NCI-H524 treated with DMSO at 0.1 percent for 48 hours (cell line): Measurements from ENCODE around the gene HAGH.

Source experiments
- DNase-seq: peaks from one replicate; lab custom pipeline; 2025; lab: John Stamatoyannopoulos, UW

Gene HAGH

DNA sequence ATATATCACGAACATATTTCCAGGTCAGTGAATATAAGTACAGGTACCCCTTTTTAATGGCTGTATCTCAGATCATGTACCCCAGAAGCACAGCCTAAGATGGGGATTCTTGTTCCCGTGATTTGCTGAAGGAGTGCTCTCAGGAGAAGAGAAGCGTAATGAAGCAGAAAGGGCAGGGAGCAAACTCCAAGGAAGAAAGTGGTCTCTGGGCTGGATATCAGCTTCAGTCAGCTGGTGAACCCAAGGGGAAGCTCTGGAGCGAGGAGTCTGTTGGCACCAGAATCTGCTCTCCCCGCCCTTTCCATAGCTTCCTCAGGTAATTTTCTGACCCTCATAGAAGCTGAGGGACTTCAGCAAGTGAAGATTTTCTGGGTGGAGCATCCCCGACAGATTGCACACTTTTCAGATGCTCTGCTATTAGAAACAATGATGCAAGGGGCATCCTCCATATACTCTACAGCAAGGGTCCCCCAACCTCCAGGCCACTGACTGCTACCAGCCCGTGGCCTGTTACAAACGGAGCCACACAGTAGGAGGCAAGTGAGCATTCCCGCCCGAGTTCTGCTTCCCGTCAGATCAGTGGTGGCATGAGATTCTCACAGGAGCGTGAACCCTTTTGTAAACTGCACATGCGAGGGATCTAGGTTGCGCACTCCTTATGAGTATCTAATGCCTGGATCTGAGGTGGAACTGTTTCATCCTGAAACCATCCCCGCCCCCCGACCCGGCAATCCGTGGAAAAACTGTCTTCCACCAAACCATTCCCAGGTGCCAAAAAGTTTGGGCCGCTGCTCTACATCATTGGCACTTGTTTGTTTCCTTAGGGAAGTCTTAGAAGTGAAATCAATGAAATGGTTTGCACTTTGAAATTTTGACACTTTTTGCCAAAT is 4.8 kb upstream of the HAGH start:
- no peak for DNase-seq

DNA sequence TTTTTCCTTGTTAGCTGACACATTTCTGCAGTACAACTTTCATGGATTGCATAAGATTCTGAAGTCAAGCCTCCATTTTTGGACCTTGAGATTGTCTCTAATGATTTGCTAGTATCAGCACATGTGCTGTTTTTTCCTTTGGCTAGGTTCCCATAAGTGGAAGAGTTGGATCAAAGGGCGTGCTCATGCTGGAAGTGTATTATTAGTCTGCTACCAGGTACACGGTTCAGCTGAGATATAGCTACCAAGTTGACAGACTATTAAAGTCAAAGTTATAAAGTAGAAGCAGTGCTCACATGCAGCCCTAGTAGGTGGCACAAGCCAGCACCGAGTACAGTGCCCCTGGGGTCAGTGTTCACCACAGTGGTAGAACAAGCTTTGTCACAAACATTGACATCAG is 3.6 kb upstream of the HAGH start:
- DNase-seq = no peak

DNA sequence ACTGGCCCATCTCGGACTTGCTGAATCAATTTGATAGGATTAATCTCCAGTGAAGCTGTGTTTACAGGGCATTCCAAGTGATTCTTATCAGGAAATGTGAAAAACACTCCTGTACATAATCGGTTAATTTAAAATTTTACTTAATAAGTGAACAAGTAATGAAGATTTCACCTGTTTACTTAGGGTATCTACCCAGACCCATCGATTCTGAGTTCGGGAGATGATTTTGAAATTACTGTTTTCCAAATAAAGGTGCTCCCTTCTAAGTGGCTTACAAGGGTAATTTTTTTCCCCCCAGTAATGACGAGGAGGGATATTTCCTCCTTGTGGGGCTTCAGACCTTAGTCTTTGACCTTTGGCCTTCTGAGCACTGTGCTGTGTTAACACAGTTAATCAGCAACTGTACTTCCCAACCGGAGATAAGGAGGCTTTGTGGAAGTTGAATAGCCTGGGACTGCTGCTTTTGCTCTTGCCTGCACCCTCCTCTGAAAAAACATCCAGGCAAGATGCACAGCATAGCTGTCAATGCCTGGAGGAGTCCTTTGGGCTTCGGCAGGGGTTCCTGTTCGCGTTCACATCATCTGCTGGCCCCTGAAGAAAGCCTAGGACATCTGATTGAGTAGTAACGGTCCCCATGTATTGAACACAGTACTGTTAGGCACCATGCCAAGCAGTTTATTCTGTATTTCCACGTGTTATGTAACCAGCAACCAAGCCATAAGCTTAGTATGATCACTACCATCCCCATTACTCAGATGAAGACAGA is 2.2 kb upstream of the HAGH start:
- DNase-seq = no peak

GRCh38 chr16:1825864-1826690 is 548 bp downstream of the HAGH start:
- no peak for DNase-seq

DNA sequence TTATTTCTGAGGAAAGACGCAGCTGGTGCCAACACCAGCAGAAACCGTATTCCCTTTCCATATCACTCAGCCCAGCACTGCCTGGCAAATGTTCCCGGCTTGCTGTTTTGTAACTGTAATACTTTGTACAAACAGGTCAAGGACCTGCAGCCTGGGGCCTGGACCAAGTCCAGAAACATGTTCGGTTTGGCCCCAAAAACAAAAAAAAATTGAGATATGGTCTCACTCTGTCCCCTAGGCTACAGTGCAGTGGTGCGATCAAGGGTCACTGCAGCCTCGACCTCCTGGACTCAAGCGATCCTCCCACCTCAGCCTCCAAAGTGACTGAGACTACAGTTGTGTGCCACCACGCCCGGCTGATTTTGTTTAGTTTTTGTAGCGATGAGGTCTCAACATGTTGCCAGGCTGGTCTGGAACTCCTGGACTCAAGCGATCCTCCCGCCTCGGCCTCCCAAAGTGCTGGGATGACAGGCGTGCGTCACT is 1.2 kb downstream of the HAGH start:
- DNase-seq = no peak

GRCh38 chr16:1823821-1824220 is 2.8 kb downstream of the HAGH start:
- DNase-seq = no peak

DNA sequence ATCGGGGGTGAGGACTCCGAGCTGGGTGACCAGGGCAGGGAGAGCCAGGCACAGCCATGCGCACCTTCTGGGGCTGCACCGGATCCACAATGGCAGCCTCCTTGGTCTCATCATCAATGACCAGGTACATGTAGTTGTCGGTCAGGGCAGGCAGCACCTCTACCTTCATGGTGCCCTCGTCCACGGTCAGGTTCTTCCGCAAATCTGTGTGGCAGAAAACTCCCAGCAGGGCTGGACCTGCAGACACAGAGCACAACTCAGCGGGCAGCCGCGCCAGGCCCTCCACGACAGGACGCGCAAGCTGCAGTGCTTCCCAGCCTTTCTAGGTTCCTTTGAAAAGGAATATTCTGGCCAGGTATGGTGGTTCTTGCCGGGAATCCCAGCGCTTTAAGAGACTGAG is 3.8 kb downstream of the HAGH start:
- no peak for DNase-seq

DNA sequence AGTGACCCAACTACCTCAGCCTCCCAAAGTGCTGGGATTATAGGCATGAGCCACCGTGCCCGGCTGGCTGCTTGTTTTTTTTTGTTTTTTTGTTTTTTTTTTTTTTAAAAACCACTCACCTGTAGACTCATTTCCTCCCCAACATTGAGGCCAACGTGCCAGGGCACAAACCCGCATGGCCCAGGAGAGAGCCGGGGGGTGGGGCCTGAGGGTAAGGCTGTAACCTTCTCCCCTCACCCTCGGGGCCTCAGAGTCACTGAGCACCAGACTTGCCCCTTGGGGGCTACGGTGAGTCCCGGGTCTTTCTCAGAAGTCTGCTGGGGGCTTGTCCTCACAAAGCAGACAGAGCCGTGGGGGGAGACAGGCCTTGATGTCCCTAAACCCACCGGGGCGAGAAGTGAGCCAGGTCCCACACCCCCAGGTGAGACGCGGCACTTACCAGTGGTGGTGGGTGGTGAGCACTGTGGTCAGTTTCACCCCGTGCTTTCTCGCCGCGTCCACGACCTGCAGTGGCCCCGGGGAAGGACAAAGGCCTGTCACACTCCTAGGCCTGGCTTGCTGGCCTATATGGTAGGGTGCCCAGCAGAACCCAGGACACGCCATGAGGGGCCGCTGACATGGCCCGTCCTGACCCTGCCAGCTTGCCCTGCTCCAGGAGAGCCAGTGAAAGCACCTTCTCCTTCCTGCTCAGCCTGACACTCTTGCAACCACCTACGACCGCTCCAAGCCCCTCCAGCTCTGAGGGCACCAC is 4.6 kb downstream of the HAGH start:
- no peak for DNase-seq

DNA sequence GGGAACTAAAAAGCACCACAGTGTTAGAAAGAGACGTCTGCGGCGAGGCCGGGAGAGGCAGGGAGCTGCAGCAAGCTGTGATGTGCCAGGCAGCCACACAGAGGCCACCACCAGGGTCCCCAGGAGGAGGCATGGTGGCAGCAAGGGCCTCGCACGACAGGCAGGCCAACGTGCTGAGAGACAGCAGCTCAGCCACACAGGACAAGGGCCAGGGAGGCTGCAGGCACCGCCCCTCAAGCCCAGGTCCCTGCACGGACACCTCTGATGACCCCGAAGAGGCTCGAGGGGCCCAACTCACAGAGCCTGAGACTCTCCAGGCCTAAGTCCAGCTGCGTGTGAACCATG is 5.7 kb downstream of the HAGH start:
- no peak for DNase-seq

- DNase-seq = no peak
These were observed 6.3 kb downstream of the HAGH start for GRCh38 chr16:1820096-1820945.

GRCh38 chr16:1819611-1820010 is 7.0 kb downstream of the HAGH start:
- DNase-seq = no peak

- no peak for DNase-seq
These were observed 7.6 kb downstream of the HAGH start for GRCh38 chr16:1818873-1819525.

DNA sequence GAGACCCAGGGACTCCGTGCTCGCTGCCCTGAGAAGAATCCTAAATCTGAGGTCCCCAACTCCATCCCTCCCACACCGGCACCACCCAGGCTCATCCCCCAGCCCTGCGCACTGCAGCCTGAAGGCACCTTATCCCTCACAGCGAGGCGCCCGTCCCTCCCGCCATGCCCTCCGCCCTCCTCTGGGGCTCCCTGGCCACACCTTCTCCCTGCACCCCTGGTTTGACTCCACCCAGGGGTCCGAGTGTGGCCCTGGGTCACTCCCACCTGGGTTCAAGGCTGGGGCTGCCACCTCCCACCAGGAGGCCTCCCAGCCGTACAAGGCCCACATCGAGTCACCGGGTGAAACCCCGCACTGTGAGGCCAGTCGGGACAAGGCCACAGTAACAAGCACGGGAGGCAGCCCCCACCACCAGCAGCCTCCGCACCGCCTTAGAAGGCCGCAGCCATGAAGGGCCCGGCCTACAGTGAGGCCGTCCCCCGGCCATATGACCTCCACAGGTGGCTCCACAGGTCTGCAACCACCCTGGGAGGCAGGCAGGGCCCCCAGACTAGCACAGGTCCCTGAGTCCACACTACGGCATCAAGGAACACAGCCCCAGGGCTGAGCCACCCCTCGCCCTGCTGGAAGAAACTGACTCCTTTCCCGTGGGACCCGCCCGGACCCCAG is 8.3 kb downstream of the HAGH start:
- DNase-seq = no peak

GRCh38 chr16:1817716-1818115 is 8.9 kb downstream of the HAGH start:
- no peak for DNase-seq

DNA sequence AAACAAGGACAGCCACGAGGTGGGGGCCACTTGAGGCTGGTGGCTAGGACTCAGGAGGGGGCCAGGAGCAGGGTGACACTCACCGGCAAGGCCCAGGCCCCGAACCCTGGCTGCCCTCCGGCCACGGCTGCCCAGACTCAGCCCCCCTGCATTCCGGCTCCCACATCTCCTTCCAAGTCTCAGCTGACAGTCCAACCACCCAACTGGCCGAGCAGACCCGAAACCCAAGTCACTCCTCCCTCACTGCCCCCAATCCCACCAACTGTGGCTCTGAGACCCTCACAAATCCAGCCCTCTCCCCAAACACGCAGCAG is 9.4 kb downstream of the HAGH start:
- DNase-seq = no peak

DNA sequence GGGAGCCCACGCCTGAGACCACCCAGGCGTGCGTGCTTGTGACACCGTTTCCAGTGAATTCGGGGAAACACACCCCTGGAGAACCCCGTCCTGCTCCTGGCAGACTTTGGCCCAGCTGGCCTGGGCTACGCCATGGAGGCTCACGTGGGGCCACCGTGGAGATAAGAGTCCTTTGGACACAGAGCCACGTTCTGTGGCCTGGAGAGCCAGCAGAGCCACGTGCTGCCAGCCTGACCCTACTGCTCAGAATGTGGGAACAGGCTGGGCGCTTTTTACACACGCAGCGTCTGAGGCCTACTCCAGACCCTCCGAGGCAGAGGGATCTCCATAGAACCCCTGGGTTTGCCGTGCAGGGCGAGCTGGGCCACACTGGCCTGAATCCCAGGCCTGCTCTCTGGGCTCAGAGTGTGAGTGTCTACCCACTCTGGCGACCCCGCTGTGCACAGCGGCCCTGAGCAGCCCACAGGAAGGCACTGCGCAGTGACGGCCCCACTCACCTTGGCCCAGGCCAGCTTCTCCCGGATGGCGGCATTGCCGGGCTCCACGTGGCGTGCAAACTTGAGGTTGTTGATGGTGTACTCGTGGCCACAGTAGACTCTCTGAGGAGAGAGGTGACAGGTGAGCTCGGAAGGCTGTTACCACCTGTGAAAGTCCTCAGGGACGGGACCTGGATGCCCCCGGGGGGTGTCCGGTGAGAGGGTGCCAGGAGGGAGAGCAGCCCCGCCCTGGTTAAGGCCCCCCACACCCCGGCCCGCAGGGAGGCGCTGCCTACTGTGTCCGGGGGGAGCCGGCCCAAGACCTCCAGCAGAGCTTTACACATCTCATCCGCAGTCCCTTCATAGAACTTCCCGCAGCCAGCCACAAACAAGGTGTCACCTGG is 10.0 kb downstream of the HAGH start:
- DNase-seq = no peak

DNA sequence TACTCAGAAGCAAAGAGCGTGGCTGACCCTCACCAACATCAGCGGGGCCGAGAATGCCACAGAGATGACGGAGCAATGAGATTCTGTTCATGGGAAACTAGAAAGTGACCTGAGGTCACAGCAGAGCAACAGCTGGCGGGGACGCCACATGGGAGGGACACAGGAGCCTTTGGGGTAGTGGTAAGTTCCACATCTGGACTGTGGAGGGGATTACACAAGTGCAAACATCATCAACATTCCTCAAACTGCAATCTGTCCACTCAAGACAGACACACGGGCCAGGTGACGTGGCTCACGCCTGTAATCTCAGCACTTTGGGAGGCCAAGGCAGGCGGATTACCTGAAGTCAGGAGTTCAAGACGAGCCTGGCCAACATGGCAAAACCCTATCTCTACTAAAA is 11.2 kb downstream of the HAGH start:
- no peak for DNase-seq

DNA sequence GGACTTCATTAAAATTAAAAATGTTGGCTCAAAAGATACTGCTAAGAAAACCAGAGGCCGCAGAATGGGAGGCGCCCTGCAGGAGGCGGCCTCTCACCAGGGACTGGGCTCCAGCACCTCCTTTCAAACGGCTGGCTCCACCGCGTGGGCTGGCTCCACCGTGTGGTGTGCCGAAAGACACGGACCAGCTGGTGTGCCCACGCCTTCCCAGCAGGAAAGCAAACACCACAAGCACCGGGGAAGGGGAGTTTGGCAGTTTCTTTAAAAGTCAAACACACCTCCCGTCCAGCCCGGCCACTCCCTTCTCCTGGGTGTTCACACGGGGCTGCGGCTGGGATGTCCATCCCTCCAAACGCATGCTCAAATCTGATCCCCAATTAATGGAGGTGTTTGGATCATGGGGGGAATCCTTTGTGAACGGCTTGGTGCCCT is 13.9 kb downstream of the HAGH start:
- DNase-seq = peak; percentile 33

- DNase-seq = no peak
These were observed 16.1 kb downstream of the HAGH start for GRCh38 chr16:1810536-1810935.
